ENCODE data around the gene SGPP2. TPM values are rescaled to one million over a fixed set of nuclear protein-coding genes. Genes with fewer than 3 reads are reported as not detected.

Gene SGPP2
- total and polyA plus RNA-seq, 2 of the 4 experiments (the other 2 are of a cell fraction): not detected

GRCh38 chr2:222603501-222603900 lies 179.2 kb downstream of the SGPP2 start:
- no peak overlapping the region for H3K23ac ChIP-seq (ENCODE audit: low read depth, low read length)
- no CpG with 5 or more reads among the region's 2 CpGs for WGBS, 2 experiments (ENCODE audit: extremely low coverage in 2 of 2, insufficient read length in 1 of 2)
- H2BK120ac ChIP-seq (ENCODE audit: low read depth, low read length): no peak overlapping the region
- no peak overlapping the region for H2AK5ac ChIP-seq (ENCODE audit: low read depth, low read length)
- H3K79me1 ChIP-seq (ENCODE audit: low read depth in 1 of 2, low read length in 2 of 2): peaks cover 0 to 5% of the 10 kb centered on the region in 2 experiments; a peak in 1 of 4 replicates
- dilution Hi-C loops (cut with HindIII; ENCODE audit: low sequenced_read_pairs, unreplicated experiment): no loop called here
- H4K8ac ChIP-seq (ENCODE audit: low read depth in 2 of 2, low read length in 2 of 2): no peak overlapping the region
- H3K27me3 ChIP-seq (ENCODE audit: control insufficient read depth, insufficient read depth, low read length): no peaks in the 10 kb centered on the region
- no peak for DNase-seq
- no peak overlapping the region for H3K4me3 ChIP-seq (ENCODE audit: insufficient read depth, low read depth, low read length)
- no peak overlapping the region for H3K56ac ChIP-seq (ENCODE audit: extremely low read depth, insufficient read depth, low read length)
- intact Hi-C loops (cut with micrococcal nuclease): no loop called here
- H2BK20ac ChIP-seq (ENCODE audit: low read depth, low read length): no peak overlapping the region
- H4K91ac ChIP-seq (ENCODE audit: insufficient read depth, low read depth, low read length): no peak overlapping the region
- no peak overlapping the region for H3K14ac ChIP-seq (replicated peaks; ENCODE audit: low read depth, low read length)
- H3K4ac ChIP-seq (ENCODE audit: low read depth, low read length): no peak overlapping the region
- no peak overlapping the region for H3K18ac ChIP-seq (ENCODE audit: low read depth, low read length)
- no peak overlapping the region for H3K27ac ChIP-seq (ENCODE audit: insufficient read depth, low read length)
- H2AK9ac ChIP-seq (replicated peaks; ENCODE audit: low read depth, low read length, poor library complexity): no peak overlapping the region
- H3K9me3 ChIP-seq (ENCODE audit: control insufficient read depth, insufficient read depth, low read length): no peaks in the 10 kb centered on the region
- TF ChIP-seq RCOR1 (IDR thresholded peaks at IDR 0.05; ENCODE audit: insufficient replicate concordance, low read length): no peak
- no peak for TF ChIP-seq CHD1 (IDR thresholded peaks at IDR 0.05; ENCODE audit: low read depth, low read length)
- no peak for TF ChIP-seq POLR2A (IDR thresholded peaks at IDR 0.05; ENCODE audit: low read depth, low read length)
- no peak for TF ChIP-seq SMC3 (IDR thresholded peaks at IDR 0.05; ENCODE audit: low read depth, low read length)
- TF ChIP-seq RFX5 (IDR thresholded peaks at IDR 0.05; ENCODE audit: low read depth, low read length): no peak
- TF ChIP-seq CEBPB (IDR thresholded peaks at IDR 0.05; ENCODE audit: low read depth, low read length): no peak
- TF ChIP-seq FOS (IDR thresholded peaks at IDR 0.05; ENCODE audit: low read depth, low read length): no peak
- no peak for TF ChIP-seq ELK1 (IDR thresholded peaks at IDR 0.05; ENCODE audit: borderline replicate concordance, low read depth, low read length)
- TF ChIP-seq MAZ (IDR thresholded peaks at IDR 0.05; ENCODE audit: borderline replicate concordance, low read depth, low read length): no peak
- TF ChIP-seq MAFK (IDR thresholded peaks at IDR 0.05; ENCODE audit: low read depth, low read length): no peak
- no peak for TF ChIP-seq NFE2L2 (IDR thresholded peaks at IDR 0.05; ENCODE audit: low read depth, low read length)
- TF ChIP-seq MXI1 (IDR thresholded peaks at IDR 0.05; ENCODE audit: borderline replicate concordance, low read depth, low read length): no peak
- TF ChIP-seq BHLHE40 (IDR thresholded peaks at IDR 0.05; ENCODE audit: low read depth, low read length): no peak
- TF ChIP-seq USF2 (IDR thresholded peaks at IDR 0.05; ENCODE audit: low read depth, low read length): no peak
- no peak for TF ChIP-seq CTCF (conservative IDR thresholded peaks at IDR 0.05; ENCODE audit: low read depth, low read length)
- no peak for TF ChIP-seq RAD21 (IDR thresholded peaks at IDR 0.05; ENCODE audit: low read length)
- no peak overlapping the region for H2BK5ac ChIP-seq (ENCODE audit: low read depth, low read length, poor library complexity, severe bottlenecking)
- no peak overlapping the region for H3K9ac ChIP-seq (ENCODE audit: low read depth, low read length)
- H3K4me2 ChIP-seq (ENCODE audit: low read depth, low read length): no peak overlapping the region
- H4K5ac ChIP-seq (ENCODE audit: low read depth, low read length): no peak overlapping the region
- no peak overlapping the region for H2BK15ac ChIP-seq (ENCODE audit: low read depth, low read length)
- peaks cover 4% of the 10 kb centered on the region for H3K36me3 ChIP-seq (ENCODE audit: control insufficient read depth, insufficient read depth, low read length)
- no peaks in the 10 kb centered on the region for H3K9me1 ChIP-seq (ENCODE audit: insufficient read depth, low read length)
- H4K20me1 ChIP-seq (ENCODE audit: insufficient read depth, low read length): no peaks in the 10 kb centered on the region
- BruUV-seq (replicated peaks): no TSS peak
- POLR2A ChIA-PET (ENCODE audit: unreplicated experiment): no interaction called here
- no peak for ATAC-seq (ENCODE audit: low read depth)
- CTCF ChIA-PET: no interaction called here
- in situ Hi-C loops (cut with MboI; ENCODE audit: low sequenced_read_pairs): no loop called here
- no peaks in the 10 kb centered on the region for H3K4me1 ChIP-seq (ENCODE audit: control insufficient read depth, insufficient read depth, low read length)
- no peak overlapping the region for H2AFZ ChIP-seq (replicated peaks; ENCODE audit: low read length, poor library complexity)

Measured in IMR-90 (cell line).